NK-92 treated with Interleukin-12 subunit alpha and Interleukin-12 subunit beta, amount 100 ng/mL, for 24 hours (cell line): ENCODE data around the gene IL32.
"Not testable (repeated sequence)": the region's sequence is repeated elsewhere in the genome, so short reads cannot be mapped to it uniquely, and the experiment has no call there.

Experiments
- DNase-seq: peaks from one replicate; lab custom pipeline; 2025; lab: John Stamatoyannopoulos, UW

The IL32 gene

DNA sequence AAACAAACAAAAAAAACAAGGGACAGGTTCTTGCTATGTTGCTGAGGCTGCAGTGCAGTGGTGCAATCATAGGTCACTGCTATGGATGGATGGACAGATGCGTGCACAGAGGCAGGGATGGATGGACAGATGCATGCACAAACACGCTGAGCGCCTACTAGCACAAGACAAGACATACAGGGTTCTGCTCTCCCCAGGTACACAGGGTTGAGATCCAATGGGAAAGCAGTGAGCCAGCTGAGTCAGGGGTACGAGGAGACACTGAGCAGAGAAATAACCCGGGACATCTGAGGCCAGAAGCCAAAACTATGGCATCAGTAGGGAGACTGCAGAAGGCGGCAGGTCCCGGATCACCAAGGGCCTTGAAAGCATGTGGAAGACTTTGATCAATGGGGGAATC, 6.2 kb downstream of the IL32 start:
- DNase-seq: no peak

DNA sequence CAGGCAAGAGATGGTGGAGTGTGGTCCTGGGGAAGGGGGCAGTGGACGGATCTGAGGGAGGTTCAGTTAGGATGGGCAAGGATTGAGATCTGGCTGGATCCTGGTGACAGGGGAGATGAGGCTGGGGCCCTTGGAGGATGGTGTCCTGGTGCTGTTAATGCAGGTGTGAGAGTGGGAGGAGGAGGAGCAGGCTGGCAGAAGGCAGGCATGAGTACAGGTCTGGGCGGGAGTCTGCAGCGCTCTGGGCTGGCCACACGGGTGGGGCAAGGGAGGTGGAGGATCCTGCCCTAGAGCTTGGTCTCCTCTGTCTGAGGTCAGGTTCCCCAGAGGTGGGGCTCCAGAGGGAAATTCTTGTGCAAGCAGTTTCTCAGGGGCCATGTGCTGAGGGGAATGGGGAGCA, 6.7 kb downstream of the IL32 start:
- DNase-seq: peak; percentile 72

DNA sequence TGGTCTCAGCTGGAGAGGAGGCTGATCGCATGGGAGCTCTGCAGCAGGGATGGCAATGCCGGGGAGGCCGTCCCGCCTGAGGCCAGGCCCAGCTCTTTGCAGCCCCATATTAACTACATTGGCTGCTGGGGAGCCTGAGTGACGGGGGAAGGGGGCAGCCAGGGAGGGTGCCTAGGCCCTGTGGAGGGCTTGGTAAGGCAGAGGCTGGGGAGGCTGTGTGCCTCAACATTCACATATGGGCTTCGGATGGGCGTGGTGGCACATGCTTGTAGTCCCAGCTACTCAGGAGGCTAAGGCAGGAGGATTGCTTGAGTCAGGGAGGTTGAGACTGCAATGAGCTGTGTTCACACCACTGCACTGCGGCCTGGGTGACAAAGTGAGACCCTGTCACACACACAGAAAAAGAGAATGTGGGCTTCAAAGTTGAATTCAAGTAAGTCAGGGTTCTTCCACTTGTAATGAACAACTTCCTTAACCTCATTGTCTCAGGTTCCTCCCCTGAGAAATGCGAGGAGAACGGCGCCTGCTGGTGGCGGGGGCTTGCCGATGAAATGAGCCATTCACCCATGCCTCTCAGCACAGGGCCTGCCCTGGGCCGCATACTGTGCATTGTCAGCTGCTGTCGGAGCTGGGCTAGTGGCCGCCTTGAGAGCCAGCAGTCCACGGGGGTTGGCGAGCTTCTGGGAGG, 7.3 kb downstream of the IL32 start:
- not testable (repeated sequence) for DNase-seq

DNA sequence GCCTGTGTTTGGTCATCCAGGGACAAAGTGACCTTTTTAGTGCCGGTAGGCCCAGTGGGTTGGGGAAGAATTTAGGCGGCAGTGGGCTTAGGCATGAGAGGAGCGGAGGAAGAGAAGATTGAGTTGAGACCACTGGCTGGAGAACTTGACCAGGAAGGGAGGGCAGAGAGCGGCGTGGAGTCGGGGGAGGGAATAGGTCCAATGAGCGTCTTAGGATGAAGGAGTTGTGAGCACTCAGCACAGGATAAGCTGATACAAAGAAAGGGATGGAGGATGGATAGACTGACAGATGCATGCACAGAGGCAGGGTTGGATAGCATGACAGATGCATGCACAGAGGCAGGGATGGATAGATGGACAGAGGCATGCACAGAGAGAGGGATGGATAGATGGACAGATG, 8.0 kb downstream of the IL32 start:
- DNase-seq: no peak

DNA sequence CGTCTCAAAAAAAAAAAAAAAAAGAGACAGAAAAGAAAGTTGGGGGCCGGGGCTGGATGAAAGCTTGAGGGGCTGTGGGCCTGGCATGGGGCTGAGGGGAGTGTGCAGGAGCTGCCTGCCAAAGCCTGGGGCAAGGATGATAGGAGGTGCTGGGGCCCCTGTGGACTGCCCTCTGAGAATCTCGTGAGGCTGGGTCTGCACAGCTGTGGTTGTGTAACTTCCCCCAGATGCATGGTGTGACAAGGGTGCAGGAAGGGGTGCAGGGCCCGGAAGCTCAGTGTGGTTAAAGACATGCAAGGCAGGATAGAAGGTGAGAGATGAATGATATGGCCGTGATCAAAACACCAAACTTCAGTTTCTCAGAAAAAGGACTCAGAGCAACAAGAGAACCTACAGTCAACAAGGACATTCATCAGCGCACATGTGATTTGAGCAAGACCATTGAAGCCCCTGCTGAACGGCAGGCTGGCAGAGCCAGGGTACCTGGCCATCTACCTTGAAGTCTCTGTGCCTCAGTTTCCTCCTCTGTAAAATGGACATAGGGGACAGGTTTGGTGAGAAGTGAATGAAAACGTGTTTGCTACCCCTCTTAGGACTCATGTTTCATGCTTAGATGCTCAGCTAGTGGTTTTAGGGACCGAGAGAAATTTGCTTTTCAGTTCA, 9.6 kb downstream of the IL32 start:
- DNase-seq: peak; percentile 93

DNA sequence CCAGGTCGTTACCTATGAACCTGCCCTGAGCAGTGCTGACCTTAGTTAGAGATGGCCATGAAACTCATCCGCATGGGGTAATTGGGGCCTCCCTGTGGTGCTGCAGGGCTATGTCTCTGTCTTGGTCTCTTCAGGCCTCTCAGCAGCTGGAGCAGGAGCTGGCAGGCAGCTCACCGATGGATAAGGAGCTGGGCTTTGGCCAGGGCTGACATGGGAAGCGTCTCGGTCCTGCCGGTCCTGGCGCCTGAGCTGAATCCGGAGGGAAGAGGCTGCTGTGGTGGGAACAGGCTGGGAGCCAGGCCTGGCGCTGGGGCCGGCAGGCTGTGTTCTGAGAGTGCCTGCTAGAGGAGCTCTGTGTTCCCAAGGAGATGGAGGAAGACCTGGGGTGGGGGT, 10.1 kb downstream of the IL32 start:
- DNase-seq: peak; percentile 52

DNA sequence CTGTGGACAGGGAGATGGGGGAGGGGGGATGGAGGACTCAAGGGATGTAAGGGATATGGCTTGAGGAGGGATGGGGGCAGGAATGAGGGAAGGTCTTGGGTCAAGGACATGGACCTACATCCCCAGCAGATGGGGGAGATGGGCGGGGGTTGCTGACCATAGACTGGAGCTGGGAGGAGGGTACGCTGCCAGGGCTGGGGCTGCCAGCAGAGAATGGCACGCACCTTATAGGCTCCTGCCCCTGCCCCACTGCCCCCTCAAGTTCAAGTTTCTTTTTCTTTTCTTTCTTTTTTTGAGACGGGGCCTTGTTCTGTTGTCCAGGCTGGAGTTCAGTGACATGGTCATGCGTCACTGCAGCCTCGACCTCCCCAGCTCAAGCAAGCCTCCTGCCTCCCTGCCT, 10.5 kb downstream of the IL32 start:
- peak; percentile 52 for DNase-seq

DNA sequence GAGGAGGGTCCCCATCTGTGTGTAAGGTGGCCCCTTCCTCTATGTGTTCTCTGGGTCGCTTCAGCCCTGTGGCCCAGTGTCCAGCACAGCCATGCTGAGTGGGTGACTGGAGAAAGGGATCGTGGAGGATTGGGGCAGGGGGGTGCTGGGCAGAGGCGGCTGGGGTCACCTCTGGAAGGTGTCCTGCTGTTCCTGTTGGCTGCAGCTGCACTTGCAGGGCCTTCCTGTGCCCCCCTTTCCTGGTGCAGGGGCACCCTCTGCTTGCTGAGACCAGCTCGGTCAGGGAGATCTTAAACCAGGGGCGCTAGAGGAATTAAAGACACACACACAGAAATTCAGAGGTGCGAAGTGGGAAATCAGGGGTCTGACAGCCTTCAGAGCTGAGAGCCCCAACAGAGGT, 11.1 kb downstream of the IL32 start:
- DNase-seq: peak; percentile 73

GRCh38 chr16:3080024-3080423, 14.6 kb downstream of the IL32 start:
- DNase-seq: no peak

DNA sequence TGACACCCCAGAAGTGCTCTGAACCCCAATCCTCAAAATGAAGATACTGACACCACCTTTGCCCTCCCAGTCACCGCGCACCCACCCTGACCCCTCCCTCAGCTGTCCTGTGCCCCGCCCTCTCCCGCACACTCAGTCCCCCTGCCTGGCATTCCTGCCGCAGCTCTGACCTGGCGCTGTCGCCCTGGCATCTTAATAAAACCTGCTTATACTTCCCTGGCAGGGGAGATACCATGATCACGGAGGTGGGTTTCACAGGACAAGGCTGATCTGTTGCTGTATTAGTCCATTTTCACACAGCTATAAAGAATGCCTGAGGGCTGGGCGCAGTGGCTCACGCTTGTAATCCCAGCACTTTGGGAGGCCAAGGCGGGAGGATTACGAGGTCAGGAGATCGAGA, 16.5 kb downstream of the IL32 start:
- DNase-seq: not testable (repeated sequence)

DNA sequence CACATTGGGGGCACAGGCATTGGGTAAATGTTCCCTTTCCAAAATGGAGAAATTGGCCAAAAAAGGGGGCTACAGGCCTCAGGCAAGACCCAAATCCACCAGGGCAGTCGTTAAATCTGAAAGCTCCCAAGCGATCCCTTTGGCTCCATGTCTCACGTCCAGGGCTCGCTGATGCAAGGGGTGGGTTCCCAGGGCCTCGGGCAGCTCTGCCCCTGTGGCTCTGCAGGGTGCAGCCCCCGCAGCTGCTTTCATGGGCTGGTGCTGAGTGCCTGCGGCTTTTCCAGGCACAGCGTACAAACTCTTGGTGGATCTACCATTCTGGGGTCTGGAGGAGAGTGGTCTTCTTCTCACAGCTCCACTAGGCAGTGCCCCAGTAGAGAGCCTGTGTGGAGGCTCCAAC, 18.0 kb downstream of the IL32 start:
- not testable (repeated sequence) for DNase-seq

- DNase-seq: no peak
Measured at GRCh38 chr16:3084491-3084890, 19.1 kb downstream of the IL32 start.

GRCh38 chr16:3084969-3085670, 19.7 kb downstream of the IL32 start:
- no peak for DNase-seq

- DNase-seq: no peak
Measured at GRCh38 chr16:3085868-3086595, 20.6 kb downstream of the IL32 start.

- no peak for DNase-seq
Measured at GRCh38 chr16:3086596-3087242, 21.3 kb downstream of the IL32 start.

- no peak for DNase-seq
Measured at GRCh38 chr16:3087243-3088235, 22.1 kb downstream of the IL32 start.

- no peak for DNase-seq
Measured at GRCh38 chr16:3088450-3088849, 23.0 kb downstream of the IL32 start.

GRCh38 chr16:3088925-3089716, 23.7 kb downstream of the IL32 start:
- DNase-seq: no peak

DNA sequence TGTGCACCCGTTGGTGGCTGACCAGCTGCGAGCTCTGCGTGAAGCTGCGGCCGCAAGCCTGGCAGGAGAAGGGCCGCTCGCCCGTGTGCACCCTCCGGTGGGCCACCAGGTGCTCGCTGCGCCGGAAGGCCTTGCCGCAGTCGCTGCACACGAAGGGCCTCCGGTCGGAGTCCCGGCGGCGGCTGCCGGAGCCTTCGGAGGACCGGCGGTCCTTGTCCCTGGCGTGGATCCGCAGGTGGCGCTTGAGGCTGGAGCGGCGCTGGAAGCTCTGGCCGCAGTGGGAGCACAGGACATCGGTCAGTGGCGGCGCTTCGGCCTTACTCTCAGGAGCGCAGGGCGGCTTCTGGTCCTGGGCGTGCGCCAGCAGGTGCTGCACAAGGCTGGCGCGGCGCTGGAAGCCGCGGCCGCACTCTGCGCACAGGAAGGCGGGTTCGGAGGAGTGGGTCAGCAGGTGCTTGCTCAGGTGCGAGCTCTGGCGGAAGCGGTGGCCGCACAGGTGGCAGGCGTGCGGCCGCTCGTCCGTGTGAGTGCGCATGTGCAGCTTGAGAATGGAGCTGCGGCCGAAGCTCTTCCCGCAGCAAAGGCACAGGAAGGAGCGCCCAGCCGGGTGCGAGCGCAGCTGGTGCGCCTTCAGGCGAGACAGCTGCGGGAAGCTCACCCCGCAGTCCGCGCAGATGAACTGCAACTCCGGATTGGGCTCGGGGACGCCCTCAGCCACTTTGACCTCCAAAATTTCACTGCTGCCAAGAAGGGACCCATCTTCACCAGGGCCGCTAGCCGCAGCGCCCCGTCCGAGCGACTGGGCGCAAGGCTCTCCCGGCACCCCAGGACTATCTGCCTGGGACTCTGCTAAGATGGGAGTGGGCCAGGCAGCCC, 24.5 kb downstream of the IL32 start:
- no peak for DNase-seq
